T-helper 22 cell (primary cell): ENCODE data around the gene CIT.
"Not testable (repeated sequence)": the region's sequence is repeated elsewhere in the genome, so short reads cannot be mapped to it uniquely, and the experiment has no call there.

Experiments
- DNase-seq: peaks from one replicate; pipeline ENCODE4 v3.0.0-alpha.2; 2020; ENCODE audit warnings: low read depth

The CIT gene

GRCh38 chr12:119678459-119678858 lies 198.7 kb downstream of the CIT start:
- no peak for DNase-seq

GRCh38 chr12:119676573-119676972 lies 200.5 kb downstream of the CIT start:
- DNase-seq, result no peak

- no peak for DNase-seq
Observed at GRCh38 chr12:119676022-119676421, 201.1 kb downstream of the CIT start.

- no peak for DNase-seq
Observed at GRCh38 chr12:119674560-119674959, 202.6 kb downstream of the CIT start.

- DNase-seq, result no peak
Observed at GRCh38 chr12:119673634-119674033, 203.5 kb downstream of the CIT start.

- DNase-seq, result no peak
Observed at GRCh38 chr12:119672194-119672593, 204.9 kb downstream of the CIT start.

- no peak for DNase-seq
Observed at GRCh38 chr12:119671070-119671469, 206.1 kb downstream of the CIT start.

- no peak for DNase-seq
Observed at GRCh38 chr12:119669744-119670472, 207.2 kb downstream of the CIT start.

- no peak for DNase-seq
Observed at GRCh38 chr12:119668324-119668841, 208.7 kb downstream of the CIT start.

- DNase-seq, result peak; percentile 93
Observed at GRCh38 chr12:119667577-119668323, 209.4 kb downstream of the CIT start, which contains the start of gene PRKAB1. Gene PRKAB1, plus strand, starts transcription at chr12:119668133. Its CDS starts 112 bp downstream, at chr12:119668245.

GRCh38 chr12:119666900-119667576 lies 210.1 kb downstream of the CIT start:
- no peak for DNase-seq

GRCh38 chr12:119666226-119666795 lies 210.8 kb downstream of the CIT start:
- DNase-seq, result no peak

- no peak for DNase-seq
Observed at GRCh38 chr12:119665164-119665929, 211.8 kb downstream of the CIT start.

GRCh38 chr12:119664642-119665041 lies 212.5 kb downstream of the CIT start:
- no peak for DNase-seq

- no peak for DNase-seq
Observed at GRCh38 chr12:119661882-119662281, 215.2 kb downstream of the CIT start.

GRCh38 chr12:119660076-119660475 lies 217.0 kb downstream of the CIT start:
- DNase-seq, result no peak

- DNase-seq, result peak; percentile 4
Observed at GRCh38 chr12:119659289-119659897, 217.7 kb downstream of the CIT start.

GRCh38 chr12:119658166-119658565 lies 219.0 kb downstream of the CIT start:
- DNase-seq, result not testable (repeated sequence)

GRCh38 chr12:119657001-119657400 lies 220.1 kb downstream of the CIT start:
- not testable (repeated sequence) for DNase-seq

GRCh38 chr12:119652665-119653064 lies 224.5 kb downstream of the CIT start:
- DNase-seq, result no peak

GRCh38 chr12:119649202-119649808 lies 227.8 kb downstream of the CIT start:
- DNase-seq, result no peak
